Measurements from ENCODE around the gene SYNGR4. TPM values are rescaled to one million over a fixed set of nuclear protein-coding genes. Genes with fewer than 3 reads are reported as not detected.

Gene SYNGR4
- total RNA-seq, 4 donors from 2014 or later = not detected

DNA sequence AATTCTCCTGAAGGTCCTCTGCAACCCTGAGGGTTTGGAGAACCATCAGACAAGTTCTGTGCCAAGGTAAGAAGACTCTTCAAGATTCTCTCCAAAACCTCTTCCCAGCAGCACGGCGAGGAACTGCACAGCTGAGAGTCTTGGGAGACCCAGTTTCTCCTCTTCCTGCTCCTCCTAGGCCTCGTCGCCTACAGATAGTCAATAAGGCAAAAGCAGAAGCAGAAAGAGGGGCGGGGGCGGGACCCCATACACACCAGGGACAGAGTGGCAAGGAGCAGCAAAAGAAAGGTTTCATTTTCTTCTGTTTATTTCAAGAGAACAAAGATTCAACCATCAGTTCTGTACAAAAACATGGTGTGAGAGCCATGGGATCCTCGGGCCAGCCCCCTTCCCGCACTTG is 18.1 kb downstream of the SYNGR4 start:
- TF ChIP-seq POLR2A (IDR thresholded peaks at IDR 0.05) (no peak), CTCF (IDR thresholded peaks at IDR 0.05) (no peak)
- intact Hi-C loops (cut with DNase I) = no loop called here
- Histone ChIP-seq H3K9me3 (no peaks in the 10 kb centered on the region), H3K36me3 (peaks cover 28 to 70% (median 34%) of the 10 kb centered on the region in 3 donors), H3K4me1 (no peaks in the 10 kb centered on the region), H3K27ac (no peak overlapping the region), H3K4me3 (no peak overlapping the region), H3K27me3 (no peaks in the 10 kb centered on the region)
- no peak for DNase-seq
- WGBS, 2 donors = 86 to 90% methylated on average over 2 of the region's 8 CpGs

DNA sequence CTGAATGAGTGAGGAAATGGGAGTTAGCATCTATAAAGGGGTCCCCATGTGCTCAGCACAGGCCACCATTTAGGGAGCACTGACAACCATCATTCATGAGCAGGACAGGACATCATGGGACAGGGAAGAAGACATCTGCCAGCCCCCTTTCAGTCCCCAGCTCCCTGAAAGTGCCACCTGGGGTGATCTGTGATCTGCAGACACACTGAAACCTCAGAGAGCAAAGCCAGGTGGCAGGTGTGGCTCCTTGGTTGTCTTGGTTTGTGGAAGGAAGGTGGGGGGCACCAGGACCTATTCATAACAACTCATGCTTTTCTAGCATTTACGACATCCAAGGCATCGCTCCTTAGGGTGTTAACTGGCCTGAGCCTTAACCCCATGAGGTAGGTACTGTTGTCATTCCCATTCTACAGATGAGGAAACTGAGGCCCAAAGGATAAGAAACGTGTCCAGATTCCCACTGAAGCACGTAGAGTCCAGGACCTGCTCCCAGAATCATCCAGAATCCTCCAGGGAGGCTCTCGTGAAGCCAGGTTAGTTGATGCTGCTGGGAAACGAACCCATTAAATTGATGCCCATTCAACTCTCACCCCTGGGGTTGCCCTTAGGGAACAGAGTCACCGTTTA is 21.4 kb downstream of the SYNGR4 start:
- WGBS, 2 donors = 87 to 92% methylated on average over 5 to 7 of the region's 7 CpGs

GRCh38 chr19:48386981-48387380 is 22.8 kb downstream of the SYNGR4 start:
- TF ChIP-seq POLR2A (IDR thresholded peaks at IDR 0.05) (no peak), CTCF (IDR thresholded peaks at IDR 0.05) (no peak)
- no peak for DNase-seq
- intact Hi-C loops (cut with DNase I) = no loop called here
- Histone ChIP-seq H3K27me3 (no peaks in the 10 kb centered on the region), H3K9me3 (no peaks in the 10 kb centered on the region), H3K36me3 (peaks cover 35 to 77% (median 37%) of the 10 kb centered on the region in 3 donors), H3K4me3 (no peak overlapping the region), H3K4me1 (peaks cover 4 to 25% (median 9%) of the 10 kb centered on the region in 3 donors), H3K27ac (no peak overlapping the region)
- WGBS, 2 donors = 88 to 92% methylated on average over 3 of the region's 3 CpGs

More for the DNA sequence above, 21.4 kb downstream of the SYNGR4 start:
- H3K27me3 ChIP-seq = no peaks in the 10 kb centered on the region
- DNase-seq = no peak
- no peak overlapping the region for H3K27ac ChIP-seq
- peaks cover 35 to 91% (median 37%) of the 10 kb centered on the region in 3 donors for H3K36me3 ChIP-seq
- intact Hi-C loops (cut with DNase I) = no loop called here
- H3K4me1 ChIP-seq = peaks cover 4 to 19% (median 9%) of the 10 kb centered on the region in 3 donors
- H3K9me3 ChIP-seq = no peaks in the 10 kb centered on the region
- TF ChIP-seq CTCF (IDR thresholded peaks at IDR 0.05) (no peak), POLR2A (IDR thresholded peaks at IDR 0.05) (no peak)
- H3K4me3 ChIP-seq = no peak overlapping the region

GRCh38 chr19:48390188-48391099 is 26.3 kb downstream of the SYNGR4 start:
- peaks cover 0 to 35% (median 15%) of the 10 kb centered on the region in 4 donors for H3K27me3 ChIP-seq
- WGBS, 2 donors = 0% methylated on average over 9 to 17 of the region's 24 CpGs
- TF ChIP-seq POLR2A (IDR thresholded peaks at IDR 0.05) = no peak
- TF ChIP-seq CTCF (IDR thresholded peaks at IDR 0.05) = peak; percentile 61 to 81 (median 74)
- H3K36me3 ChIP-seq = peaks cover 10 to 42% (median 20%) of the 10 kb centered on the region in 3 donors
- peak overlapping the region; percentile 89 to 95 (median 92) for H3K27ac ChIP-seq
- peak overlapping the region; percentile 76 to 94 (median 92) for H3K4me3 ChIP-seq
- intact Hi-C loops (cut with DNase I) = no loop called here
- no peak for DNase-seq
- H3K9me3 ChIP-seq = no peaks in the 10 kb centered on the region
- H3K4me1 ChIP-seq = peaks cover 17 to 49% (median 25%) of the 10 kb centered on the region in 3 donors
